Duodenal mucosa (tissue), 2 donors: ENCODE measurements around the gene PPBP.

ENCODE experiments used
- H3K27ac ChIP-seq: one replicate; pipeline ENCODE4 v1.7.0; 2013; ENCODE audit warnings: low read depth, low read length
- H3K27me3 ChIP-seq, 2 donors: one replicate each; pipeline ENCODE4 v1.7.0; 2013; ENCODE audit warnings: low read length in 2 of 2, control low read depth in 1 of 2; ENCODE audit not compliant: insufficient read depth in 2 of 2, control insufficient read depth in 1 of 2
- H3K36me3 ChIP-seq, 2 donors: one replicate each; pipeline ENCODE4 v1.7.0; 2013; ENCODE audit warnings: low read length in 2 of 2, control low read depth in 1 of 2; ENCODE audit not compliant: insufficient read depth in 2 of 2, control insufficient read depth in 1 of 2
- H3K4me1 ChIP-seq, 2 donors: one replicate each; pipeline ENCODE4 v1.7.0; 2013; ENCODE audit warnings: low read length in 2 of 2, control low read depth in 1 of 2; ENCODE audit not compliant: insufficient read depth in 2 of 2, control insufficient read depth in 1 of 2
- H3K4me3 ChIP-seq, 2 donors: one replicate each; pipeline ENCODE4 v1.7.0; 2013; ENCODE audit warnings: low read length in 2 of 2, low read depth in 1 of 2
- H3K9ac ChIP-seq, 2 donors: one replicate each; pipeline ENCODE4 v1.7.0; 2013; ENCODE audit warnings: low read length in 2 of 2, low read depth in 1 of 2
- H3K9me3 ChIP-seq, 2 donors: one replicate each; pipeline ENCODE4 v1.7.0; 2013; ENCODE audit warnings: low read length in 2 of 2, control low read depth in 1 of 2; ENCODE audit not compliant: control insufficient read depth in 1 of 2

The PPBP gene

GRCh38 chr4:73988061-73988460, at the start of gene PPBP:
PPBP (minus strand) TSS chr4:73988190; CDS start chr4:73988103, 87 bp downstream.
- H3K27ac ChIP-seq, result no peak within 1 kb of the TSS
- no peaks in the 10 kb centered on the region for H3K36me3 ChIP-seq
- H3K9me3 ChIP-seq, result no peaks in the 10 kb centered on the region
- no peaks in the 10 kb centered on the region for H3K27me3 ChIP-seq
- no peak within 1 kb of the TSS for H3K9ac ChIP-seq
- no peak within 1 kb of the TSS for H3K4me3 ChIP-seq
- no peaks in the 10 kb centered on the region for H3K4me1 ChIP-seq

GRCh38 chr4:74037076-74037955, 49.3 kb upstream of the PPBP start:
- Histone ChIP-seq H3K27me3 (no peaks in the 10 kb centered on the region), H3K9me3 (no peaks in the 10 kb centered on the region), H3K4me3 (peak overlapping the region; percentile 84 to 94), H3K36me3 (no peaks in the 10 kb centered on the region), H3K27ac (no peak overlapping the region), H3K4me1 (peaks cover 6 to 16% of the 10 kb centered on the region in 2 donors), H3K9ac (peak overlapping the region; percentile 48 to 69)

- H3K4me3 ChIP-seq, result no peak overlapping the region
- no peaks in the 10 kb centered on the region for H3K9me3 ChIP-seq
- no peak overlapping the region for H3K27ac ChIP-seq
- H3K9ac ChIP-seq, result no peak overlapping the region
- peaks cover 11 to 19% of the 10 kb centered on the region in 2 donors for H3K4me1 ChIP-seq
- no peaks in the 10 kb centered on the region for H3K27me3 ChIP-seq
- H3K36me3 ChIP-seq, result no peaks in the 10 kb centered on the region
Measured at GRCh38 chr4:74033739-74034138, 45.7 kb upstream of the PPBP start.

GRCh38 chr4:74032064-74032463, 44.1 kb upstream of the PPBP start:
- H3K9ac ChIP-seq, result no peak overlapping the region
- no peaks in the 10 kb centered on the region for H3K9me3 ChIP-seq
- no peak overlapping the region for H3K27ac ChIP-seq
- peaks cover under 1 to 18% of the 10 kb centered on the region in 2 donors for H3K4me1 ChIP-seq
- no peaks in the 10 kb centered on the region for H3K36me3 ChIP-seq
- H3K4me3 ChIP-seq, result no peak overlapping the region
- no peaks in the 10 kb centered on the region for H3K27me3 ChIP-seq

- H3K4me1 ChIP-seq, result peaks cover 0 to 16% of the 10 kb centered on the region in 2 donors
- no peak overlapping the region for H3K4me3 ChIP-seq
- H3K36me3 ChIP-seq, result no peaks in the 10 kb centered on the region
- no peak overlapping the region for H3K27ac ChIP-seq
- no peaks in the 10 kb centered on the region for H3K9me3 ChIP-seq
- no peaks in the 10 kb centered on the region for H3K27me3 ChIP-seq
- no peak overlapping the region for H3K9ac ChIP-seq
Measured at GRCh38 chr4:74031576-74031975, 43.6 kb upstream of the PPBP start.

- H3K27me3 ChIP-seq, result no peaks in the 10 kb centered on the region
- H3K4me3 ChIP-seq, result no peak overlapping the region
- H3K9ac ChIP-seq, result no peak overlapping the region
- peaks cover 0 to 4% of the 10 kb centered on the region in 2 donors for H3K9me3 ChIP-seq
- no peak overlapping the region for H3K27ac ChIP-seq
- no peaks in the 10 kb centered on the region for H3K36me3 ChIP-seq
- H3K4me1 ChIP-seq, result peaks cover 0 to 16% of the 10 kb centered on the region in 2 donors
Measured at GRCh38 chr4:74030285-74030684, 42.3 kb upstream of the PPBP start.

- Histone ChIP-seq H3K9ac (no peak overlapping the region), H3K27me3 (no peaks in the 10 kb centered on the region)
Measured at GRCh38 chr4:74028504-74028903, 40.5 kb upstream of the PPBP start.

GRCh38 chr4:74023709-74024108, 35.7 kb upstream of the PPBP start:
- no peak overlapping the region for H3K4me3 ChIP-seq
- no peaks in the 10 kb centered on the region for H3K27me3 ChIP-seq
- H3K36me3 ChIP-seq, result no peaks in the 10 kb centered on the region
- peaks cover 0 to 4% of the 10 kb centered on the region in 2 donors for H3K9me3 ChIP-seq
- peaks cover 0 to 9% of the 10 kb centered on the region in 2 donors for H3K4me1 ChIP-seq
- H3K9ac ChIP-seq, result no peak overlapping the region
- H3K27ac ChIP-seq, result no peak overlapping the region

More at GRCh38 chr4:74028504-74028903, 40.5 kb upstream of the PPBP start:
- Histone ChIP-seq H3K4me3 (no peak overlapping the region), H3K36me3 (no peaks in the 10 kb centered on the region), H3K4me1 (peaks cover 6 to 16% of the 10 kb centered on the region in 2 donors), H3K9me3 (peaks cover 0 to 4% of the 10 kb centered on the region in 2 donors), H3K27ac (no peak overlapping the region)

- Histone ChIP-seq H3K4me3 (no peak overlapping the region), H3K4me1 (peaks cover 0 to 9% of the 10 kb centered on the region in 2 donors), H3K27me3 (no peaks in the 10 kb centered on the region), H3K36me3 (no peaks in the 10 kb centered on the region), H3K9ac (no peak overlapping the region), H3K27ac (no peak overlapping the region), H3K9me3 (peaks cover 0 to 4% of the 10 kb centered on the region in 2 donors)
Measured at GRCh38 chr4:74021601-74022000, 33.6 kb upstream of the PPBP start.

- Histone ChIP-seq H3K27me3 (no peaks in the 10 kb centered on the region), H3K9me3 (no peaks in the 10 kb centered on the region), H3K4me1 (peaks cover 0 to 4% of the 10 kb centered on the region in 2 donors), H3K9ac (no peak overlapping the region), H3K4me3 (no peak overlapping the region), H3K36me3 (no peaks in the 10 kb centered on the region), H3K27ac (no peak overlapping the region)
Measured at GRCh38 chr4:74018771-74019170, 30.8 kb upstream of the PPBP start.
